Fibroblast of peridontal ligament (primary cell): ENCODE results near the gene TRIM67.
"Not testable (repeated sequence)": the region's sequence is repeated elsewhere in the genome, so short reads cannot be mapped to it uniquely, and the experiment has no call there.

Experiments
- DNase-seq: peaks from one replicate; pipeline ENCODE4 v3.0.0-alpha.2; 2010; ENCODE audit errors: extremely low read depth

The TRIM67 gene

GRCh38 chr1:231203259-231204057, 41.6 kb downstream of the TRIM67 start:
- DNase-seq, result no peak

GRCh38 chr1:231206856-231207255, 45.0 kb downstream of the TRIM67 start:
- no peak for DNase-seq

- no peak for DNase-seq
Observed at GRCh38 chr1:231207437-231207836, 45.6 kb downstream of the TRIM67 start.

- no peak for DNase-seq
Observed at GRCh38 chr1:231208980-231209379, 47.1 kb downstream of the TRIM67 start.

GRCh38 chr1:231209531-231209930, 47.7 kb downstream of the TRIM67 start:
- DNase-seq, result no peak

GRCh38 chr1:231210126-231210525, 48.3 kb downstream of the TRIM67 start:
- no peak for DNase-seq

GRCh38 chr1:231211005-231211857, 49.4 kb downstream of the TRIM67 start:
- peak; percentile 55 for DNase-seq

GRCh38 chr1:231212301-231212700, 50.4 kb downstream of the TRIM67 start:
- not testable (repeated sequence) for DNase-seq

- no peak for DNase-seq
Observed at GRCh38 chr1:231213831-231214573, 52.1 kb downstream of the TRIM67 start.

GRCh38 chr1:231214918-231215680, 53.2 kb downstream of the TRIM67 start:
- no peak for DNase-seq

GRCh38 chr1:231215681-231216385, 54.0 kb downstream of the TRIM67 start:
- no peak for DNase-seq

- no peak for DNase-seq
Observed at GRCh38 chr1:231216498-231216897, 54.6 kb downstream of the TRIM67 start.

- no peak for DNase-seq
Observed at GRCh38 chr1:231217056-231217455, 55.2 kb downstream of the TRIM67 start.

GRCh38 chr1:231218078-231218477, 56.2 kb downstream of the TRIM67 start:
- no peak for DNase-seq

- DNase-seq, result no peak
Observed at GRCh38 chr1:231219422-231220401, 57.9 kb downstream of the TRIM67 start.

- no peak for DNase-seq
Observed at GRCh38 chr1:231220801-231221200, 58.9 kb downstream of the TRIM67 start.

GRCh38 chr1:231226156-231226555, 64.3 kb downstream of the TRIM67 start:
- DNase-seq, result no peak

- DNase-seq, result no peak
Observed at GRCh38 chr1:231231511-231231910, 69.7 kb downstream of the TRIM67 start.

GRCh38 chr1:231232870-231233734, 71.2 kb downstream of the TRIM67 start:
- DNase-seq, result no peak
